ENCODE data around the gene GRHL1.
"Not testable (repeated sequence)": the region's sequence is repeated elsewhere in the genome, so short reads cannot be mapped to it uniquely, and the experiment has no call there.

Gene GRHL1
- total RNA-seq: 0.46 to 2.4 (median 1.6) reads per million in 4 donors

- peak; percentile 81 to 94 (median 87) for DNase-seq
Measured at GRCh38 chr2:9951522-9952285, at the start of gene GRHL1. Gene GRHL1, plus strand, starts transcription at chr2:9951693. Its CDS starts 141 bp downstream, at chr2:9951834.

GRCh38 chr2:9905413-9905812 is 46.1 kb upstream of the GRHL1 start:
- no peak for DNase-seq

GRCh38 chr2:9907402-9907801 is 44.1 kb upstream of the GRHL1 start:
- no peak for DNase-seq

- no peak for DNase-seq
Measured at GRCh38 chr2:9908639-9909038, 42.9 kb upstream of the GRHL1 start.

GRCh38 chr2:9909106-9909505 is 42.4 kb upstream of the GRHL1 start:
- peak in 1 of 5 donors; percentile 14 for DNase-seq

GRCh38 chr2:9910699-9911098 is 40.8 kb upstream of the GRHL1 start:
- DNase-seq: no peak

- no peak for DNase-seq
Measured at GRCh38 chr2:9912468-9912867, 39.0 kb upstream of the GRHL1 start.

GRCh38 chr2:9914384-9915065 is 37.0 kb upstream of the GRHL1 start:
- DNase-seq: peak in 1 of 5 donors; percentile 82

- DNase-seq: no peak
Measured at GRCh38 chr2:9918275-9918674, 33.2 kb upstream of the GRHL1 start.

GRCh38 chr2:9919512-9919911 is 32.0 kb upstream of the GRHL1 start:
- DNase-seq: no peak

- DNase-seq: not testable (repeated sequence)
Measured at GRCh38 chr2:9927020-9927419, 24.5 kb upstream of the GRHL1 start.

- DNase-seq: no peak
Measured at GRCh38 chr2:9937258-9937657, 14.2 kb upstream of the GRHL1 start.

- no peak for DNase-seq
Measured at GRCh38 chr2:9937968-9938367, 13.5 kb upstream of the GRHL1 start.

GRCh38 chr2:9939587-9940485 is 11.7 kb upstream of the GRHL1 start:
- DNase-seq: no peak

- no peak for DNase-seq
Measured at GRCh38 chr2:9941196-9941995, 10.1 kb upstream of the GRHL1 start.

- no peak for DNase-seq
Measured at GRCh38 chr2:9941996-9942390, 9.5 kb upstream of the GRHL1 start.

- DNase-seq: no peak
Measured at GRCh38 chr2:9944330-9944758, 7.1 kb upstream of the GRHL1 start.

GRCh38 chr2:9945596-9945995 is 5.9 kb upstream of the GRHL1 start:
- DNase-seq: no peak

GRCh38 chr2:9946076-9946475 is 5.4 kb upstream of the GRHL1 start:
- DNase-seq: no peak

- DNase-seq: no peak
Measured at GRCh38 chr2:9946818-9947217, 4.7 kb upstream of the GRHL1 start.

- DNase-seq: no peak
Measured at GRCh38 chr2:9948721-9949120, 2.8 kb upstream of the GRHL1 start.

All from T-helper 1 cell (primary cell).